OCI-LY1 (cell line): Measurements from ENCODE around the gene CACNA1E.

ENCODE experiments used
- H2AFZ ChIP-seq: fragments of 200-600 bp; sonication (generic), shearing (Covaris generic); 2 replicates; pipeline ENCODE4 v1.6.0; 2014; ENCODE audit warnings: antibody characterized with exemption, mild to moderate bottlenecking, low read length
- H3F3A ChIP-seq: fragments of 200-600 bp; sonication (generic), shearing (Covaris generic); 2 replicates; pipeline ENCODE4 v1.6.0; 2014; ENCODE audit warnings: mild to moderate bottlenecking, antibody characterized with exemption, low read length, moderate library complexity; ENCODE audit not compliant: insufficient read depth
- H3K27ac ChIP-seq: fragments of 200-600 bp; sonication (generic); 2 replicates; pipeline ENCODE4 v1.5.1; 2014; ENCODE audit warnings: low read length, mixed run types, mild to moderate bottlenecking, low read depth; ENCODE audit not compliant: poor library complexity, severe bottlenecking
- H3K27me3 ChIP-seq: fragments of 200-600 bp; sonication (generic); 2 replicates; pipeline ENCODE4 v1.6.0; 2014; ENCODE audit warnings: antibody characterized with exemption, mild to moderate bottlenecking, low read length, moderate library complexity; ENCODE audit not compliant: insufficient read depth
- H3K36me3 ChIP-seq: fragments of 200-600 bp; sonication (generic); 2 replicates; pipeline ENCODE4 v1.6.1; 2014; ENCODE audit warnings: mild to moderate bottlenecking, antibody characterized with exemption, low read length, moderate library complexity, mixed read lengths; ENCODE audit not compliant: insufficient read depth
- H3K4me1 ChIP-seq: fragments of 200-600 bp; sonication (generic); 2 replicates; pipeline ENCODE4 v1.5.1; 2014; ENCODE audit warnings: mild to moderate bottlenecking, low read length, moderate library complexity; ENCODE audit not compliant: insufficient read depth, severe bottlenecking
- H3K4me2 ChIP-seq: fragments of 200-600 bp; sonication (generic), shearing (Covaris generic); 2 replicates; pipeline ENCODE4 v1.6.1; 2014; ENCODE audit warnings: low read length
- H3K4me3 ChIP-seq: fragments of 200-600 bp; sonication (generic); 2 replicates; pipeline ENCODE4 v1.5.1; 2014; ENCODE audit warnings: low read length, low read depth, mild to moderate bottlenecking, mixed read lengths; ENCODE audit not compliant: poor library complexity, severe bottlenecking
- H3K79me2 ChIP-seq: fragments of 200-600 bp; shearing (Covaris generic); 2 replicates; pipeline ENCODE4 v1.6.1; 2016; ENCODE audit warnings: mixed run types, low read length, mixed read lengths; ENCODE audit not compliant: insufficient read depth
- H3K9ac ChIP-seq: fragments of 200-600 bp; sonication (generic), shearing (Covaris generic); 2 replicates; pipeline ENCODE4 v1.6.1; 2014; ENCODE audit warnings: mild to moderate bottlenecking, low read length, mixed read lengths
- H3K9me2 ChIP-seq: fragments of 200-600 bp; sonication (generic), shearing (Covaris generic); 2 replicates; pipeline ENCODE4 v1.6.1; 2014; ENCODE audit warnings: low read depth, mild to moderate bottlenecking, low read length, mixed read lengths
- H3K9me3 ChIP-seq: fragments of 200-600 bp; shearing (Covaris generic); 2 replicates; pipeline ENCODE4 v1.6.1; 2014; ENCODE audit warnings: low read length, mixed read lengths
- H4K20me1 ChIP-seq: fragments of 200-600 bp; sonication (generic), shearing (Covaris generic); 2 replicates; pipeline ENCODE4 v1.6.0; 2016; ENCODE audit warnings: mild to moderate bottlenecking, low read length; ENCODE audit not compliant: insufficient read depth
- CTCF ChIP-seq: fragments of 200-600 bp; sonication (generic), shearing (Covaris generic); IDR thresholded peaks from 2 replicates; pipeline ENCODE4 v1.5.1; 2017; ENCODE audit warnings: mild to moderate bottlenecking, antibody characterized with exemption, low read length, moderate library complexity, mixed read lengths
- EZH2 ChIP-seq: fragments of 200-600 bp; sonication (generic), shearing (Covaris generic); IDR thresholded peaks from 2 replicates; pipeline ENCODE4 v1.8.0; 2017; ENCODE audit warnings: borderline replicate concordance, mixed run types, mild to moderate bottlenecking, antibody characterized with exemption, low read length, moderate library complexity, mixed read lengths

The CACNA1E gene

GRCh38 chr1:181445436-181445835, 37.9 kb upstream of the CACNA1E start:
- Histone ChIP-seq H3K9me2 (no peaks in the 10 kb centered on the region), H3K9ac (no peak overlapping the region), H3K4me2 (no peak overlapping the region), H3K27ac (no peak overlapping the region), H3K9me3 (no peaks in the 10 kb centered on the region), H3K36me3 (no peaks in the 10 kb centered on the region), H4K20me1 (no peaks in the 10 kb centered on the region), H3F3A (no peaks in the 10 kb centered on the region), H3K4me1 (no peaks in the 10 kb centered on the region), H3K79me2 (no peaks in the 10 kb centered on the region), H2AFZ (no peak overlapping the region), H3K4me3 (no peak overlapping the region), H3K27me3 (no peaks in the 10 kb centered on the region)
- TF ChIP-seq EZH2 = no peak
- no peak for TF ChIP-seq CTCF

DNA sequence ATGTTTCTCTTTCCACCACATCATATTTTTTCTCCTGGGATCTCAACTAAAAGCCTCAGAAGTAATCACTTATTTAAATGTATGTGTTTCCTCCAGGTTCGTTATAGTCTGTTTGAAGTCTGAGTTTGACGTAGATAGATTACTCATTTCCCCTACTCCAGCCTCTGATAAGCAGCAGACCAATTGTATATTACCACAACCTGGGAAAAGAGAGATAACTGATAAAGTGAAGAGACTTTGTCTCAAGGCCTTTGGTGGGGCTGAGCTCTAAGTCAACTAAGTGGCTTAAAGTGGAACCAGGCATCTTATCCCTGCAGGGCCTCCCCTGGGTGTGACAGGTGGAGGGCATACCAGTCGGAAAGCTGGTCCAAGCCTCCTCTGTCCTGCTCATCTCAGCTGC, 34.9 kb upstream of the CACNA1E start:
- Histone ChIP-seq H3K9me3 (no peaks in the 10 kb centered on the region), H3K36me3 (no peaks in the 10 kb centered on the region), H3K4me2 (no peak overlapping the region), H3F3A (no peaks in the 10 kb centered on the region), H3K9ac (no peak overlapping the region), H2AFZ (no peak overlapping the region), H4K20me1 (no peaks in the 10 kb centered on the region), H3K4me3 (no peak overlapping the region), H3K9me2 (no peaks in the 10 kb centered on the region), H3K27ac (no peak overlapping the region), H3K27me3 (no peaks in the 10 kb centered on the region), H3K4me1 (no peaks in the 10 kb centered on the region), H3K79me2 (no peaks in the 10 kb centered on the region)
- TF ChIP-seq CTCF (no peak), EZH2 (no peak)

GRCh38 chr1:181451661-181452230, 31.6 kb upstream of the CACNA1E start:
- no peaks in the 10 kb centered on the region for H3K79me2 ChIP-seq
- TF ChIP-seq EZH2 (no peak), CTCF (no peak)
- H3K9ac ChIP-seq = no peak overlapping the region
- H3F3A ChIP-seq = no peaks in the 10 kb centered on the region
- no peaks in the 10 kb centered on the region for H3K9me2 ChIP-seq
- H3K4me1 ChIP-seq = no peaks in the 10 kb centered on the region
- H4K20me1 ChIP-seq = no peaks in the 10 kb centered on the region
- H3K4me3 ChIP-seq = no peak overlapping the region
- no peak overlapping the region for H3K27ac ChIP-seq
- no peaks in the 10 kb centered on the region for H3K36me3 ChIP-seq
- H3K9me3 ChIP-seq = no peaks in the 10 kb centered on the region
- H2AFZ ChIP-seq = no peak overlapping the region
- no peak overlapping the region for H3K4me2 ChIP-seq
- no peaks in the 10 kb centered on the region for H3K27me3 ChIP-seq
